RCC 7860 (cell line): ENCODE measurements around the gene CSE1L.
"Not testable (repeated sequence)": the region's sequence is repeated elsewhere in the genome, so short reads cannot be mapped to it uniquely, and the experiment has no call there.

Experiments used
- DNase-seq: peaks from one replicate; pipeline ENCODE4 v3.0.0-alpha.2; 2015; ENCODE audit warnings: low spot score
- FAIRE-seq: peaks from 2 replicates; lab custom pipeline; 2012; peaks lifted over from hg19 to GRCh38; lab: Jason Lieb, UNC

Gene CSE1L, protein sequence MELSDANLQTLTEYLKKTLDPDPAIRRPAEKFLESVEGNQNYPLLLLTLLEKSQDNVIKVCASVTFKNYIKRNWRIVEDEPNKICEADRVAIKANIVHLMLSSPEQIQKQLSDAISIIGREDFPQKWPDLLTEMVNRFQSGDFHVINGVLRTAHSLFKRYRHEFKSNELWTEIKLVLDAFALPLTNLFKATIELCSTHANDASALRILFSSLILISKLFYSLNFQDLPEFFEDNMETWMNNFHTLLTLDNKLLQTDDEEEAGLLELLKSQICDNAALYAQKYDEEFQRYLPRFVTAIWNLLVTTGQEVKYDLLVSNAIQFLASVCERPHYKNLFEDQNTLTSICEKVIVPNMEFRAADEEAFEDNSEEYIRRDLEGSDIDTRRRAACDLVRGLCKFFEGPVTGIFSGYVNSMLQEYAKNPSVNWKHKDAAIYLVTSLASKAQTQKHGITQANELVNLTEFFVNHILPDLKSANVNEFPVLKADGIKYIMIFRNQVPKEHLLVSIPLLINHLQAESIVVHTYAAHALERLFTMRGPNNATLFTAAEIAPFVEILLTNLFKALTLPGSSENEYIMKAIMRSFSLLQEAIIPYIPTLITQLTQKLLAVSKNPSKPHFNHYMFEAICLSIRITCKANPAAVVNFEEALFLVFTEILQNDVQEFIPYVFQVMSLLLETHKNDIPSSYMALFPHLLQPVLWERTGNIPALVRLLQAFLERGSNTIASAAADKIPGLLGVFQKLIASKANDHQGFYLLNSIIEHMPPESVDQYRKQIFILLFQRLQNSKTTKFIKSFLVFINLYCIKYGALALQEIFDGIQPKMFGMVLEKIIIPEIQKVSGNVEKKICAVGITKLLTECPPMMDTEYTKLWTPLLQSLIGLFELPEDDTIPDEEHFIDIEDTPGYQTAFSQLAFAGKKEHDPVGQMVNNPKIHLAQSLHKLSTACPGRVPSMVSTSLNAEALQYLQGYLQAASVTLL

DNA sequence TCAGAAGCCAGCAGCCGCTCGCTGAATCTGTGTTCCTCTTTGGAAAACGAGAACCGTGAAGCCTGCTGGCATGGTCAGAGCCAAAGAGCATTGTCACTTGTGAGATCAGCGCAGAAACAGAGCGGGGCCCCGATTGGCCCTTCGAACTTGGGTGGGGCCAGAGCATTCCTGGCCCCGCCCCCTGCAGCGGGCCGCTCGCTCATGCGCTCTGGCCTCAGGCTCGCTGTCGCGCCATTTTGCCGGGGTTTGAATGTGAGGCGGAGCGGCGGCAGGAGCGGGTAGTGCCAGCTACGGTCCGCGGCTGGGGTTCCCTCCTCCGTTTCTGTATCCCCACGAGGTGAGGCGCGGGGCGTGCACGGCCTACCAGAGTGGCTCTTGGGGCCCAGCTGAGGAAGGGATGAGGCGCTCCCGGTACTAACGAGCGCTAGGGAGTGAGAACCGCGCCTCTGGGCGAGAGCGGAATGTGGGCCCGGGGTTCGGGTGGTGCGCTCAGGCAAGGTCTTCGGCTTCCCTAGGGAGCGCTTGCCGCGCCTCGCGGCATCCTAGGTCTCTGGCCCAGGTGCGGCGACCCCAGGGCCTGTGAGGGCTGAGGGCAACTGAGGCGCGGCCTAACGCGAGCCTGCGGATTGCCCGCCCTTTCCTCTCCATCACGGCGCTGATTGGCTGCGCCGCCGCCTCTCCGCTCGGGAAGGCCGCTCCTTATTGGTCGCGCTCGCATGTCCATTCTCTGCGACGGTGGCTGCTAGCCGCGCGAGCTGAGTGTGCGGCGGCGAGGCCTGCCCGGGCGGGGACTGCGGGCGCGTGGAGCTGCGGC, at the start of gene CSE1L:
Gene CSE1L (plus strand): TSS at position 226 of the 814 bp plus-strand sequence. CDS start 12,152 bp downstream, outside the sequence.
- peak; percentile 85 for FAIRE-seq

DNA sequence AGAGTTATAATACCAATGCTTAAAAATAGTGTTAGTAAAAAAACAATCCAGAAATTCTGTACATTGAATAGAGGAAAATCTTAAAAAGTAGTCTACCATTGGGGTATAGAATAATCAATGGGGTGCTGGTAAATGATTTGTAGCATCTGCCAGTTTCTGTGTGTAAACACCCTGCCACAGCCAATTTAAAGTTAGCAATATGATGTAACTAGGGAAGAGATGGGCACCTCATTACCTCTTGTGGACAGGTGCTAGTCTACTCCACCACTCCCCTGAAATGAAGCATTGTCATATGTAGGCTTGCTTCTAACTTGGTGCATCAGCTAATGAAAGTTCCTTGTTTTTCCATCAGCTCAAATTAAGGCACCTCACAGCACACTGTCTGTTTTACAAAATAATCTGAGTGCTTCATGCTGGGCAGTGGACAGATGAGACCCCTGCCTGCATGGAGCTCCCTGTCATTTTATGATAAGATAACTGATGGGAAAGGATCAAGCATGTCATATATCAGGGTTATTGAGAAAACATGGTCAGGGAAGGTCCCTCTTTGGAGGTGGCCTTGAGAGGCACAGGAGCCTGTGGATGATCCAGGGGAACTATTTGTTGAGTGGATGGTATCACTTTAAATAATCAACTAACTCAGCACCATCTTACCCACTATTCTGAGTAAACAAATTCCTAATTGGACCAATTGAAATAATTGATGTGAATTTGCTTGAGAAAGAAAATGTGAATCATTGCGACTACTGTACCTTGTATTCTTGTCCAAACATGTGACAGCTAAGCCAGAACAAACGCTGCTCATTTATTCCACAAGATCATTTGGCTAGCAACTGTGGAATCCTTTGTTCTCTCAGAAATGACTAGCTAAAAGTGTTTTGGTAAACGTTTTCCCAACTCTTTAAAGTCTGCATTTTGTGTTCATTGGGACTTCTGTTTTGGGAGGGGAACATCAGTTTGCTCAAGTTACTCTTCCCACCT, 45.9 kb upstream of the CSE1L start:
- no peak for FAIRE-seq

More for the DNA sequence above, at the start of gene CSE1L:
- peak; percentile 95 for DNase-seq

DNA sequence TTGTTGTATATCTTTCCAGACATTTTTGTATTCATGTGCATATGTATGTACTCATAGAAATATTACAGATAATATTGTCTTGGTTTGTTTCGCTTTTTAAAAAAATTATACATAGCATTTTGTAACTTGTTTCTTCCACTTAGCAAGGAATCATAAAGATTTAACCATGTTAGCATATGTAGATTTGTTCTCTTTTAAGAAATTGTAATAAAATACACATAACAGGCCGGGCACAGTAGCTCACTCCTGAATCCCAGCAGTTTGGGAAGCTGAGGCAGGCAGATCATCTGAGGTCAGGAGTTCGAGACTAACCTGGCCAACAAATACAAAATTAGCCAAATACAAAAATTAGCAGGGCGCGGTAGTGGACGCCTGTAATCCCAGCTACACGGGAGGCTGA, 44.4 kb upstream of the CSE1L start:
- no peak for DNase-seq
- no peak for FAIRE-seq

More for the DNA sequence above, 45.9 kb upstream of the CSE1L start:
- DNase-seq: no peak

DNA sequence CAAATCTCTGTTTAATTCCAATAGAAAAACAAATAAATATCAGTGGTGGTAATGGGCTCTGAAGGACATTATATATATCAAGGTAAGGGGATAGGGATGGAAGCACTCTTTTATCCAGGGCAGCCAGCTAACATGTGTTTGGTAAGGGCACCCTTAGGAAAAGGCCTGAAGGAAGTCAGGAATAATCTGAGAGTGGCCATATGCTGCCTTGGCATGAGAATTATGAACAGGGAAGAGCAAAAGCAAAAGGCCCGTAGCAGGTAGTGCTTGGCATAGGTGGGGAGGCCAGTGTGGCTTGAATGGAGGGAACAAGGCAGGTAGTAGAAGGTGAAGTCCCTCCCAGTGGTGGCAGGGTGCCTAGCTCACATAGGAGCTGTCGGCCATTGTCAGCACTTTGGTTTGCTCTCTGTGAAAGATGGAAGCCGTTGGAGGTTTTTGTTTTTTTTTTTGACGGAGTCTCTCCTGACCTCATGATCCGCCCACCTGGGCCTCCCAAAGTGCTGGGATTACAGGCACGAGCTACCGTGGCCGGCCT, 39.6 kb upstream of the CSE1L start:
- DNase-seq (no peak), FAIRE-seq (no peak)

DNA sequence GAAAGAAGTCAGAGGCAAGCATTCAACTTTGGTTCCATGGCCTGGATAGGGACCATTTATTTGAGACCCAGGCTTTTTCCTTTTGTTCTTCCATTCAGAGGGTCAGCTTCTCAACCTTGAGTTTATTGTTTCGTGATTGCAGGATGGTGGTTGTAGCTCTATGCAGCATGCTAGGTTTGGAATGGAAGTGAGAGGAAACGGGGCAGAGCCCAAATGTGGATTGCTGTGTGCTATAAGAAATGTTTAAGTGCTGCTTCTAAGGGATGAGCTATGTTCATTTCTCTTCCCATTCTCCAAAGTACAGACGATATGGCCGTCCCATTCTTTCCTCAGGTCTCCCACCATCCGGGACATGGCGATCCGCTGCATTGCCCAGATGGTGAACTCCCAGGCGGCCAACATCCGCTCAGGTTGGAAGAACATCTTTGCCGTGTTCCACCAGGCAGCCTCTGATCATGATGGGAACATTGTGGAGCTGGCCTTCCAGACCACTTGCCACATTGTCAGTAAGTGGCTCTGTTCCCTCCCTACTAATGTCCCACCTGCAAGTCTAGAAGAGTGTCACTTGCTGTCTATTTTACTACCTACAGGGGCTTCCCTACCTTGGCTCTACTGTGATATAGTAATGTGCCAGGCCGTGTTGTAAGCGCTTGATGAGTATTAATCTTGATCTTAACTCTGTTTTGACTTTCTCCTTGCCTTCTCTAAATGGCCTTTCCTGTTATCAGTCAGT, 36.0 kb upstream of the CSE1L start:
- FAIRE-seq (no peak), DNase-seq (no peak)

DNA sequence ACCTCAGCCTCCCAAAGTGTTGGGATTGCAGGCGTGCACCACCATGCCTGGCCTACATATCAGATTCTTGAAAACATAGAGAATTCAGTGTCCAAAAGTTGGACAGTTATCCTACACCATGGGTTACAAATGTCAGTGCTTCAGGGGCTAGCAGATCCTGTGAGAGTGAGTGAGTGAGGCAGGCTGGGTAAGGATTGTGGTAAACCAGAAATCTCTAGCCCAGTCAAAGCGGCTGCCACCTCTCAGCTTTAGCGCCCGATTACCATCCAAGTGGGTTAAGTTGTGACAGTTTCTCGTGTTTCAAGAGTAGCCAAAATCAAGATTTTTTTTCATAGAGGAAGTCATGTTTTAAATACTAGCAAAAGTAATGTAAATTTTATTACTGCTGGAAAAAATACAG, 21.9 kb upstream of the CSE1L start:
- DNase-seq: no peak
- FAIRE-seq: no peak

DNA sequence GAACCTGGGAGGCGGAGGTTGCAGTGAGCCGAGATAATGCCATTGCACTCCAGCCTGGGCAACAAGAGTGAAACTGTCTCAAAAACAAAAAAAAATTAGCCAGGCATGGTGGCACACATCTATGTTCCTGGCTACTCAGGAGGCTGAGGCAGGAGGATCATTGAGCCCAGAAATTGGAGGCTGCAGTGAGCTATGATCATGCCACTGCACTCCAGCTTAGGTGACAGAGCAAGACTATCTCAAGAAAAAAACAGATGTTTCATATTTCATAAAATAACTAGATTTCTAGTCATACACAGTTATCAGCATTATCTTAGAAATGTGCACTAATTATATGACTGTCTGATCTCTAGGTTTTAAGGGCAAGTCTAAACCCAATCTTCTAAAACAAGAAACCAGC, 17.9 kb upstream of the CSE1L start:
- DNase-seq, FAIRE-seq: not testable (repeated sequence)

DNA sequence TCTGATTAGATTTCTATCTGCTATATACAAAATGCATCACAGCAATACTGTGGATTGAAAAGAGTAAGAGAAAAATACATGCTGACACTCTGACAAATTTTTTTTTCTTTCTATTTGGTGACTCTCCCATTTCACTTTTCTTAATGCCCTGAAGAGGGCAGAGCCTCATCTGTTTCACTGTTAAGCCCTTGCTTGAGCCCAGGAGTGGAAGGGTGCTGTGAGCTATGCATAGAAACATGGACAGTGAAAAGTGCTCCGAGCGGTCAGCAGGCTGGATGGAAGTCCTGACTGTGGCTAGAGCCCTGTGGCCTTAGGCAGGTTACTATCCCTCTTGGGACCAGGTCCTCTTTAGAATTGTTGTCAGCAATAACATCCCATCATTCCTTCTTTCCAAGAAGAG, 17.4 kb upstream of the CSE1L start:
- FAIRE-seq: no peak

DNA sequence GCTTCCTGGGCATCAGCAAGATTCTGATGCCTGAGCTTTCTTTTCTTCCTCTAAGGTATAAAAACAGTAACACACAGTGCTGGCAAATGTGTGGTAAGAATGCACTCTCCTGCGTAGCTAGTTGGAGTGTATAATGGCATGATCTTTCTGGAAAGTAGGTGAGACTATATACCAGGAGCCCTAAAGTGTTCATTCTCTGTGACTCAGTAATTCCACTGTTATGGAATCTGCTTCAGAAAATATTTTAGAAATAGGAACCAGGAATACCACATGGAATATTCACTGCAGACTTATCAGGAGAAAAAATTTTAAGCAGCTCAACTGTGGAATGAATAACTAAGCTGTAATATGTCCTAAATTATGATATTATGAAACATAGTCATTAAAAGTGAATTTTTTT, 16.9 kb upstream of the CSE1L start:
- no peak for FAIRE-seq

More for the DNA sequence above, 17.4 kb upstream of the CSE1L start:
- DNase-seq: no peak

DNA sequence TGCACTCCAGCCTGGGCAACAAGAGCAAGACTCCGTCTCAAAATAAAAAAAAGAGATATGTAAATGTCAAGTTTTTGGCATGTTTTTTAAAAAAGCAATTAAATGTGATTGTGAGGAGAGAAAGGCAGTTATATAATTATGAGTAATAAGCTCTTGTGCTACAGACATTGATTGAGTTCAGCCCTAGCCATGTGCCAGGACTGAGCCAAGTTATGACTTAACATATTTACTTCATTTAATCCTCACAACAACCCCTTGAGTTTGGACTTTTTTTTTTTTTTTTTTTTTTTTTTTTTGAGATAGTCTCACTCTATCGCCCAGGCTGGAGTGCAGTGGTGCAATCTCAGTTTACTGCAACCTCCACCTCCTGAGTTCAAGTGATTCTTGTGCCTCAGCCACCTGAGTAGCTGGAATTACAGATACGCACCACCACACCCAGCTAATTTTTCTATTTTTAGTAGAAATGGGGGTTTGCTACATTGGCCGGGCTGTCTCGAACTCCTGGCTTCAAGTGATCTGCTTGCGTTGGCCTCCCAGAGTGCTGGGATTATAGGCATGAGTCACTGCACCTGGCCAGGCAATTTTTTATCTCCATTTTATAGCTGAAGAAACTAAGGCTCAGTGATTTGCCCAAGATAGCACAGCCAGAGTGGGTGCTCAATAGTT, 15.0 kb upstream of the CSE1L start:
- FAIRE-seq (no peak), DNase-seq (no peak)

More for the DNA sequence above, 16.9 kb upstream of the CSE1L start:
- DNase-seq: no peak

DNA sequence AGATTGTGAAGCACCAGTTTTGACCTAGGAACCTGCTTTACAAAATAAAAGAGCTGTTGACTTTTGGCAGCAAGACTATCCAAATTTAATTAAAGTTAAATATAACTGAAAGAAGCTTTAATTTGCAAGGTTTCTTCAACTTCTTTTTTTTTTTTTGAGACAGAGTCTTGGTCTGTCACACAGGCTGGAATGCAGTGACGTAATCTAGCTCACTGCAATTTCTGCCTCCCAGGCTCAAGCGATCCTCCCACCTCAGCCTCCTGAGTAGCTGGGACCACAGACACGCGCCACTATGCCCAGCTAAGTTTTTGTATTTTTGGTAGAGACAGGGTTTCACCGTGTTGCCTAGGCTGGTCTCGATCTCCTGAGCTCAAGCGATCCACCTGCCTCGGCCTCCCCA, 13.7 kb upstream of the CSE1L start:
- FAIRE-seq: no peak

DNA sequence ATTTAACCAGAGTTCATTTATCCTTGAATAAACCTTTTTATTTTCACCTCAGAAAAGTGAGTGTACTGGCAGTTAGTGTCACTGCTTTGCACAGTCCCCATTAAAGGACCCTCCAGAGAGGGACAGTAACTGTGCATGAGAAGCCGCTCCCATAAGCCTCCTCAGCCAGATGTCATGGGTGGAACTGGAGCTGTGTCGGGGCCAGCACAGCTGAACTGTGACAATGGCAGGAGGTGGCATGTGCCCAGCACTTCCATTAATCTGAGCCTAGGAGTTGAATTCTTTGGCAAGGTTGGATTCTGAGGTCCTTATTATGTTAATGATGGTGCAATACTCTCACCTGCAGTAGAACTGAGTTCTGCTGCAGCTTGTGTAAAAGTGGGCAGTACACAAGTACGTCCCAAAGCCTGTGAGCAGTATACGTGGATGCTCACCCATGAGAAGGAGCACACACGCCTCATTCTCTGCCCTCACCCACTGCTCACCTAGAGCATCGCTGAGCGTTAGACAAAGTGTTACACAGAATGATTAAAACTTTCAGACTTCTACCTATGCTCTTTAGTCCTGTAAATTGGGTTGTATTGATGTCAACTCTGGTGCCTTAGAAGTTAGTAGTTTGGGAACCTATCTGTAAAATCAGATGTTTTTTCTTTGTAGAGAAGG, 11.9 kb upstream of the CSE1L start:
- DNase-seq: no peak
- no peak for FAIRE-seq

More for the DNA sequence above, 13.7 kb upstream of the CSE1L start:
- no peak for DNase-seq

DNA sequence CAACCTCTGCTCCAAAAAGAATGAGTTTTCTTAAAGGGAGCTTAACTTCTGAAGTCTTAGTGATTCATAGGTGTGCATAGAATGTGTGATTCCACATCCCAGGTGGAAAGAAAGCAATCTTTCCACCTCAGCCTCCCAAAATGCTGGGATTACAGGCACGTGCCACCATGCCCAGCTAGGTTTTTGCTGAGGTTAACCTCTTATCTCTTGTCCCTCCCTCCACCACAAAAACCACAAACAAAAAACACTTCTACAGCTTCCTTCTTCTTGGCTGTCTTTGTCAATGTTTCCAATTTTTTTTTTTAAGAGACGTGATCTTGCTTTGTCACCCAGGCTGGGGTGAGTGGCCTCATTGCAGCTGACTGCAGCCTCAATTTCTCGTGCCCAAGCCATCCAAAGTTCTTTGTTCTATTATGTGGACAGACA, 8.1 kb upstream of the CSE1L start:
- DNase-seq (no peak), FAIRE-seq (no peak)

DNA sequence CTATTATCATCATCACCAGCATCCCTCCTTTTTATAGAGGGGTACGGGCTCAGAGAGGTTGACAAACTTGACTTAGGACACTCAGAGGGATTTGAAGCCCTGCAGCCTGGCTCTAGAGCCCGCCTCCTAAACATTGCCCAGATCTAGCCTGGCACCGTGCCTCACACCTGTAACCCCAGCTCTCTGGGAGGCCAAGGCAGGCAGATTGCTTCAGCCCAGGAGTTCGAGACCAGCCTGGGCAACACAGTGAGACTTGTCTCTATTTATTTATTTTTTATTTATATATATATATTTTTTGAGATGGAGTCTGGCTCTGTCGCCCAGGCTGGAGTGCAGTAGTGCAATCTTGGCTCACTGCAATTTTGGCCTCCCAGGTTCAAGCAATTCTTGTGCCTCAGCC, 6.3 kb upstream of the CSE1L start:
- no peak for FAIRE-seq
- DNase-seq: no peak

DNA sequence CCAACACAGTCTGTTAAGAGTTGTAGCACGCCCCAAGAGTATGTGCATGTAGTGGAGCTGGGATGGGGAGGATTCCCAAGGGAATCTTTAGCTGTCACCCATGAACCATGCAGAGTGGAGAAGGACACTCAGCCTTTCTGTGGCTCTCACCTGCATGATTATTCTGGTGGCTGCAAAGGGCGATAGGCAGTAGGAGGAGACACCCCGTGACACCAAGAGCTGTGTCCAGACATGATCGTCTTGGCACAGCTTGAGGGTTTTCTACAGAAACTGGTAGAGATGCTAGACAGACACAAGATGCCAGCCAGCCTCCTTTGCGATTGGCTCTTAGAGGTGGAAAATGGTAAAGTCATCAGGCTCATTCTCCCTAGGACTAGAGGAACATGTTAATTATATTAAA, 3.1 kb upstream of the CSE1L start:
- FAIRE-seq (no peak), DNase-seq (no peak)

DNA sequence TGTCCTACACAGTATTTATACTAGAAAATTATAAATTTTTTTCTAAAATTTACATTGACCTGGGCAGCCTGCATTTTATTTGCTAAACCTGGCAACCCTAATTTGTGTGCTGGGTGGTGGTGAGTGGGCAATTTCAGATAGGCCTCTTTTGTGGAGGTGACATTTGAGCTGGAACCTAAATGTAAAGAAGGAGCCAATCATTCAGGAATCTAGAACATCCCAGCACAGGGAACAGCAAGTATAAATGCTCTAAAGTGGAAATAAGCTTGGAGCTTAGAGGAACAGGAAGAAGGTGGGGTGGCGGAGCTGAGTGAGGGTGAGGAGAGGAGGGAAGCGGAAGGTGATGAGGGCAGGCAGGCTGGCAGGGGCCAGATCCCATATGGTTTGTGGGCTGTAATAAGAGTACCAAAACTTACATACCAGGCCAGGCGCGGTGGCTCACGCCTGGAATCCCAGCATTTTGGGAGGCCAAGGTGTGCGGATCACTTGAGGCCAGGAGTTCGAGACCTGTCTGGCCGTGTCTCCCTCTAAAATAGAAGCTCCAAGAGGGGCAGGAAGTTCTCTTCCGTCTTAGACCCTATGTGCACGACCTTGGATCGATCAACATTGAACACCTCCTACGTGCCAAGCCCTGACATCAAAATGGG, 549 bp upstream of the CSE1L start:
- no peak for FAIRE-seq
- no peak for DNase-seq

DNA sequence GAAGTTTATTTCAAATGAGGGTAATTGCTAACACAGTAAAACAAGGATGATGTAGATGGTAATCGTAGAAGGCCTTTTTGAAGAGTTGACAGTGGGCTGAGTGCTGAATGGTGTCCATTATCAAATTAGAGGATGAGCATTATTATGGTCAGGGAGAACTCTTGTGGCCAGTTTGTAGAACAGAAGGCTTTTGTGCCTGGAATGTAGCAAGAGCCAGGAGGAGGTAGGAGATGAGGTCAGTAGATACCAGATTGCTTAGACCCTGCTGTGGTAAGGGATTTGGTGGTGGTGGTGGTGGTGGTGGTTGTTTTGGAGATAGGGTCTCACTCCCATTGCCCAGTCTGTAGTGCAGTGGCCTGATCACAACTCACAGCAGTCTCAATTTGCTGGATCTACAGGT, 6.2 kb downstream of the CSE1L start:
- no peak for FAIRE-seq

More for the DNA sequence above, 6.2 kb downstream of the CSE1L start:
- no peak for DNase-seq
